ENCODE data around the gene F7.

The F7 gene

DNA sequence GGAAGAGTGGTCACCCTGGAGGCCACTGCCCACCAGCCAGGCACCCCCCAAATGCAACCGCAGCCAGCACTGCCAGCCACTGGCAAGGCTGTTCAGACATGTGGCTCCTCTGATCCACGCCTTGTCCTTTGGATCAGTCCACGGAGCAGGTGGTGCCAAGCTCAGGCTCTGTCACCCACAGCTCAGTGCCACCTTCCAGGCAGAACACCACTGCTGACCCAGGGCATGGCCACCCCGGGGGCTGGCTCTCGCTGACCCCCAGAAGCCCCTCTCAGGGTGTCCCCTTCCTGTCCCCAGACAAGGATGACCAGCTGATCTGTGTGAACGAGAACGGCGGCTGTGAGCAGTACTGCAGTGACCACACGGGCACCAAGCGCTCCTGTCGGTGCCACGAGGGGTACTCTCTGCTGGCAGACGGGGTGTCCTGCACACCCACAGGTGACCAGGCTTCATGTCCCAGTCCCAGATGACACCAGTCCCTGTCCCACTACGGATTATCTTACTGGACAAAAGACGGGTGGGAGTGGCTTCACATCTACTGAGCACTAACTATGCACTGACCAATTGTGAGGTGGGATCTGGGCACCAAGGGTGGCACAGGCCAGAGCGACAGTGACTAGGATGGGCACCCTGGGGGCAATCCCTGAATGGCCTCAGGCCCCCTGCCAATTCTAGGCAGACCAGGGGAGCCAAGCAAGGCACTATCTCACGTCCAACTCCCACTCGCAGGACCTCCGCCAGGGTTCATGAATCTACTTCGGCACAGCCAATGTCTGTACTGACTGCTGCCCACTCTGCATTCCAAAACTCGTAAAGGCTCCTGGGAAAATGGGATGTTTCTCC is 10.0 kb downstream of the F7 start:
- Histone ChIP-seq H3K27me3 (ENCODE audit: low read depth, low read length) (0 out of 2 replicates have a peak, but pooled peaks cover 4% of the 10 kb centered on the region), H3K4me3 (ENCODE audit: low read length) (no peak overlapping the region), H3K79me2 (ENCODE audit: low read length) (no peaks in the 10 kb centered on the region), H3K36me3 (replicated peaks; ENCODE audit: low read depth, low read length) (no peaks in the 10 kb centered on the region), H2AFZ (ENCODE audit: low read depth, low read length) (no peak overlapping the region), H3K27ac (ENCODE audit: low read length) (no peak overlapping the region), H3K4me2 (ENCODE audit: low read length) (no peak overlapping the region), H3K9ac (ENCODE audit: low read length) (no peak overlapping the region), H3K4me1 (ENCODE audit: low read length) (no peaks in the 10 kb centered on the region), H3K9me3 (ENCODE audit: insufficient read depth, low read length) (no peaks in the 10 kb centered on the region), H4K20me1 (ENCODE audit: insufficient read depth, low read length) (no peaks in the 10 kb centered on the region)
- TF ChIP-seq, protein P1, sequence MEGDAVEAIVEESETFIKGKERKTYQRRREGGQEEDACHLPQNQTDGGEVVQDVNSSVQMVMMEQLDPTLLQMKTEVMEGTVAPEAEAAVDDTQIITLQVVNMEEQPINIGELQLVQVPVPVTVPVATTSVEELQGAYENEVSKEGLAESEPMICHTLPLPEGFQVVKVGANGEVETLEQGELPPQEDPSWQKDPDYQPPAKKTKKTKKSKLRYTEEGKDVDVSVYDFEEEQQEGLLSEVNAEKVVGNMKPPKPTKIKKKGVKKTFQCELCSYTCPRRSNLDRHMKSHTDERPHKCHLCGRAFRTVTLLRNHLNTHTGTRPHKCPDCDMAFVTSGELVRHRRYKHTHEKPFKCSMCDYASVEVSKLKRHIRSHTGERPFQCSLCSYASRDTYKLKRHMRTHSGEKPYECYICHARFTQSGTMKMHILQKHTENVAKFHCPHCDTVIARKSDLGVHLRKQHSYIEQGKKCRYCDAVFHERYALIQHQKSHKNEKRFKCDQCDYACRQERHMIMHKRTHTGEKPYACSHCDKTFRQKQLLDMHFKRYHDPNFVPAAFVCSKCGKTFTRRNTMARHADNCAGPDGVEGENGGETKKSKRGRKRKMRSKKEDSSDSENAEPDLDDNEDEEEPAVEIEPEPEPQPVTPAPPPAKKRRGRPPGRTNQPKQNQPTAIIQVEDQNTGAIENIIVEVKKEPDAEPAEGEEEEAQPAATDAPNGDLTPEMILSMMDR (IDR thresholded peaks at IDR 0.05; ENCODE audit: low read depth, low read length): no peak
- no peak for TF ChIP-seq EZH2phosphoT487 (IDR thresholded peaks at IDR 0.05; ENCODE audit: low read depth)

DNA sequence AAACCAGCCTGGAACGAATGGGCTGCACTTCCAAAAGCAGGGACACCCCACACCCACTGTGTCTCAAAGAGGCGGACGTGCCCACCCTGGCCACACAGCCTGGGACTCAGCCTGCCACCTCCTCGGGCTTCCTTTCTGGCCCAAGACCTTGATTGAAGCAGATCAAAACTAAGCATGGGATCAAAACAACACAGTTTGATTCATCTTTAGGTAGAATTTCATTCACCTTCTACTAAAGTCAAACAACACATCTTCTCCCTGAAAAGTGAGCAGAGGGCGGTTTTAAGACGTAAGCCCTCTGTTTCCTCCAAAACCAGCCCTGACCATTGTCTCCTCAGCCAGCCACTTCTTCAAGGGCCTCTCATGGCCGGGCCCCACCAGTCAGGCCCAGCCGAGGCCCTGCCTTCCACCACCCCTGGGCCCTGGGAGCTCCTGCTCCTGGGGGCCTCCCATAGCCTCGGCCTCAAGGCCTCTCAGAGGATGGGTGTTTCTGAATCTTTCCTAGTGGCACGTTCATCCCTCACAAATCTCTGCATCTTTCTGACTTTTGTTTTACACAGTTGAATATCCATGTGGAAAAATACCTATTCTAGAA is 10.7 kb downstream of the F7 start:
- Histone ChIP-seq H3K36me3 (replicated peaks; ENCODE audit: low read depth, low read length) (no peaks in the 10 kb centered on the region), H3K9ac (ENCODE audit: low read length) (no peak overlapping the region), H4K20me1 (ENCODE audit: insufficient read depth, low read length) (no peaks in the 10 kb centered on the region), H3K27ac (ENCODE audit: low read length) (no peak overlapping the region), H3K27me3 (ENCODE audit: low read depth, low read length) (0 out of 2 replicates have a peak, but pooled peaks cover 4% of the 10 kb centered on the region), H3K79me2 (ENCODE audit: low read length) (no peaks in the 10 kb centered on the region), H2AFZ (ENCODE audit: low read depth, low read length) (no peak overlapping the region), H3K4me1 (ENCODE audit: low read length) (no peaks in the 10 kb centered on the region), H3K4me3 (ENCODE audit: low read length) (no peak overlapping the region), H3K4me2 (ENCODE audit: low read length) (no peak overlapping the region), H3K9me3 (ENCODE audit: insufficient read depth, low read length) (no peaks in the 10 kb centered on the region)
- TF ChIP-seq, protein P1 (IDR thresholded peaks at IDR 0.05; ENCODE audit: low read depth, low read length): no peak
- TF ChIP-seq EZH2phosphoT487 (IDR thresholded peaks at IDR 0.05; ENCODE audit: low read depth): no peak

DNA sequence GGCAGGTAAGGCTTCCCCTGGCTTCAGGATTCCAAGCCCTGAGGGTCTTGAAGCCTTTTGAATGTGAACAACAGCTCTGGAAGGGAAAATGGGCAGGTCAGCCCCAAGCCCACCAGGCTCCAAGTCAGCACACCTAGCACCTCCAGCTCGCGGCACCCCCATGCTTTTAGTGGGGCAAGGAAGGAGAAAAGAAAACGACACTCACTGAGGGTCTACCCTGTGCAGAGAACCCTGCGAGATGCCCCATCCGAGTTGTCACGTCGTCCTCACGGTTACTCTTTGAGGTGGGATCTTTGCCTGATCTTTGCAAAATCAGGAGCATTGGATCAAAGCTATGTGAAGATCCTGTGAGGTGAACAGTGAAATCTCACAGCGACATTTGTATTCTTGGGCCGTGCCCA is 11.3 kb downstream of the F7 start:
- H3K27me3 ChIP-seq (ENCODE audit: low read depth, low read length): 0 out of 2 replicates have a peak, but pooled peaks cover 4% of the 10 kb centered on the region

More for the DNA sequence above, 11.3 kb downstream of the F7 start:
- Histone ChIP-seq H3K4me3 (ENCODE audit: low read length) (no peak overlapping the region), H3K9me3 (ENCODE audit: insufficient read depth, low read length) (no peaks in the 10 kb centered on the region), H3K9ac (ENCODE audit: low read length) (no peak overlapping the region), H3K4me1 (ENCODE audit: low read length) (no peaks in the 10 kb centered on the region), H4K20me1 (ENCODE audit: insufficient read depth, low read length) (no peaks in the 10 kb centered on the region), H3K36me3 (replicated peaks; ENCODE audit: low read depth, low read length) (no peaks in the 10 kb centered on the region), H3K27ac (ENCODE audit: low read length) (no peak overlapping the region), H2AFZ (ENCODE audit: low read depth, low read length) (no peak overlapping the region), H3K79me2 (ENCODE audit: low read length) (no peaks in the 10 kb centered on the region), H3K4me2 (ENCODE audit: low read length) (no peak overlapping the region)
- TF ChIP-seq, protein P1 (IDR thresholded peaks at IDR 0.05; ENCODE audit: low read depth, low read length): no peak
- no peak for TF ChIP-seq EZH2phosphoT487 (IDR thresholded peaks at IDR 0.05; ENCODE audit: low read depth)
